ENCODE results near the gene OR10V1.
"Not testable (repeated sequence)": the region's sequence is repeated elsewhere in the genome, so short reads cannot be mapped to it uniquely, and the experiment has no call there.

The OR10V1 gene

GRCh38 chr11:59730896-59731565, 17.4 kb upstream of the OR10V1 start:
- TF ChIP-seq POLR2A (IDR thresholded peaks at IDR 0.05; ENCODE audit: low read length) (no peak), GATA1 (IDR thresholded peaks at IDR 0.05; ENCODE audit: low read depth, low read length) (no peak)
- DNase-seq = no peak

- no peak for TF ChIP-seq POLR2A (IDR thresholded peaks at IDR 0.05; ENCODE audit: low read length)
- TF ChIP-seq GATA1 (IDR thresholded peaks at IDR 0.05; ENCODE audit: low read depth, low read length) = no peak
- DNase-seq = no peak
Measured at GRCh38 chr11:59729834-59730233, 16.2 kb upstream of the OR10V1 start.

- DNase-seq = no peak
Measured at GRCh38 chr11:59728913-59729312, 15.3 kb upstream of the OR10V1 start.

GRCh38 chr11:59728154-59728553, 14.5 kb upstream of the OR10V1 start:
- TF ChIP-seq POLR2A (IDR thresholded peaks at IDR 0.05; ENCODE audit: low read length) = no peak
- no peak for TF ChIP-seq GATA1 (IDR thresholded peaks at IDR 0.05; ENCODE audit: low read depth, low read length)
- no peak for DNase-seq

More at GRCh38 chr11:59728913-59729312, 15.3 kb upstream of the OR10V1 start:
- TF ChIP-seq GATA1 (IDR thresholded peaks at IDR 0.05; ENCODE audit: low read depth, low read length) = no peak
- TF ChIP-seq POLR2A (IDR thresholded peaks at IDR 0.05; ENCODE audit: low read length) = no peak

DNA sequence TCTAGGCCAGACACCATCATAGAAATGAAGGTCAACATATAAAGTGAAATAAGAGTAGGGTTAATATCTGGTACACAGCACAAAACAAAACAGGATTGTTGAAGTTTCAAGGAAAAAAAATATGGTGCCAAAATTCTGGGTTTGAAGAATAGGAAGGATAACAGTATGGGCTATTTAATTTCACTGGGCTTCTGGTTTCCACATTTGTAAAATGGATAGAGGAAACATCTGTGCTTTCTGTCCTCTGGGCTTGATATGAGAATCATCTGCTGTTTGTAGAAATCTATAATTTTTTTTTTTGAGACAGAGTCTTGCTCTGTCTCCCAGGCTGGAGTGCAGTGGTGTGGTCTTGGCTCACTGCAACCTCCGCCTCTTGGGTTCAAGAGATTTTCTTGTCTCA, 13.8 kb upstream of the OR10V1 start:
- TF ChIP-seq POLR2A (IDR thresholded peaks at IDR 0.05; ENCODE audit: low read length) (no peak), GATA1 (IDR thresholded peaks at IDR 0.05; ENCODE audit: low read depth, low read length) (no peak)

GRCh38 chr11:59724066-59724465, 10.4 kb upstream of the OR10V1 start:
- DNase-seq = no peak
- TF ChIP-seq GATA1 (IDR thresholded peaks at IDR 0.05; ENCODE audit: low read depth, low read length) (no peak), POLR2A (IDR thresholded peaks at IDR 0.05; ENCODE audit: low read length) (no peak)

More for the DNA sequence above, 13.8 kb upstream of the OR10V1 start:
- DNase-seq = no peak

GRCh38 chr11:59719556-59719955, 5.9 kb upstream of the OR10V1 start:
- no peak for DNase-seq

DNA sequence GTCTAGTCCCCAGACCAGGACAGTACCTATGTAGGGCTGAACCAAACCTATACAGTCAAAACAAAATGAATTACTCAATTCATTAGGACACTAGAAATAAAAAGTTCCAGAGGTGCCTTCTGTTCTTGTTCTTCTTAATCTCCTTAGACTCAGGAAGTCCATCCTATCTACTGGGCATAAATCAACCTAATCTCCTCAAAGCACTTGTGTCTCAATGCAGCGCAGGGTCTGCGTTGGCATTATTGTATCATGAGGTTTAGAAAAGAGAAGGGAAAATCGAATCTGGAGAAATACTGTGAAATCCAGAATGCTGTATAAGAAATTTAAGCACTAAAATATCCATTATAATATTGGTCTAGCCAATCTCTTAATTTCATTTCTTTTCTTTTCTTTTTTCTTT, 2.4 kb upstream of the OR10V1 start:
- no peak for DNase-seq
- TF ChIP-seq GATA1 (IDR thresholded peaks at IDR 0.05; ENCODE audit: low read depth, low read length) (no peak), POLR2A (IDR thresholded peaks at IDR 0.05; ENCODE audit: low read length) (no peak)

More at GRCh38 chr11:59719556-59719955, 5.9 kb upstream of the OR10V1 start:
- TF ChIP-seq GATA1 (IDR thresholded peaks at IDR 0.05; ENCODE audit: low read depth, low read length) (no peak), POLR2A (IDR thresholded peaks at IDR 0.05; ENCODE audit: low read length) (no peak)

DNA sequence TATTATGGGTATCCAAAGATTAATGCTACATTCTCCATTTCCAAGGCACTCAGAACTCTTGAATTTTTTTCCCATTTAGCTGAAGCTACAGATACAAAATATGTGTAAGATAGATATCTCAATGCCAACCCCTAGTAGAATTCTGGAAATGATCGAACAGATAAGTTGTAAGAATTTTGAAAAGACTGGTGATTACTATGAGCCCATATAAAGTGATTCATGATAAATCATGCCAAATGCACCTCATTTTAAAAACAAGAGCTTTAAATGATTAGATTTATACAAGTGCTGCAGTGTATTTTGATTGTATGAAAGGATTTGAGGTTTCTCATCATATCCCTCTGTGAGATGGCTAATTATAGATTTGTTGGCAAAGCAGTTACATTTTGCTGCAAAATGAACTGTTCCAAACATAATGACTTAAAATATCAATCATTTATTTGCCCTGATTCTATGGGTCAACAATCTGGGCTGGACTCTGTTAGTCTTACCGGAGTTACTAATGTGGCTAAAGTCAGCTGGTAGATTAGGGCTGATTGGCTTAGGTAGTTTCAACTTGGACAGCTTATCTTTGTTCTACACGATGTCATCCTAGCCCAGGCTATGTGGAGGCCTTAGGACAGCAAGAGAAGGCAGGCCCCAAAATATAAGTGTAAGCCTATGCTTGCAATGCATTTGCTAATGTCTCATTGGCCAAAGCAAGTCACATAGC, 3.4 kb downstream of the OR10V1 start:
- DNase-seq = peak; percentile 8 to 17

DNA sequence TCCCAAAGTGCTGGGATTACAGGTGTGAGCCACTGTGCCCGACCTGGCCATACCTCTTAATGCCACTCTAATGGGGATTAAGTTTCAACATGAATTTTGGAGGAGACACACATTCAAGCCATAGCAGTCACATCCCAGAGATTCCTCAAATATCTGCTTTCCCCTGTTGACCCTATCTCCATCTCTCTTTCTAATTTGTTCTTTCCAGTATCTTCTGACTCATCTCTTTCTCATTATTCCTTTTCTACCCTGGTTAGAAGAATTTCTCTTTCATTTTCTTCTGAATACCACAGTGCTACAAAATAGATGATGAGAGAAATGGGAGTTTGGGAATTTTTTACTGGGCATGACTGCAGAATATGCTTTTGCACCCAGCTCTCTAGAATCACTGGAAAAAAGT, 5.1 kb downstream of the OR10V1 start:
- DNase-seq = no peak
- TF ChIP-seq GATA1 (IDR thresholded peaks at IDR 0.05; ENCODE audit: low read depth, low read length) (no peak), POLR2A (IDR thresholded peaks at IDR 0.05; ENCODE audit: low read length) (no peak)

More for the DNA sequence above, 3.4 kb downstream of the OR10V1 start:
- no peak for TF ChIP-seq GATA1 (IDR thresholded peaks at IDR 0.05; ENCODE audit: low read depth, low read length)
- no peak for TF ChIP-seq POLR2A (IDR thresholded peaks at IDR 0.05; ENCODE audit: low read length)

- no peak for DNase-seq
- TF ChIP-seq POLR2A (IDR thresholded peaks at IDR 0.05; ENCODE audit: low read length) = no peak
- no peak for TF ChIP-seq GATA1 (IDR thresholded peaks at IDR 0.05; ENCODE audit: low read depth, low read length)
Measured at GRCh38 chr11:59707371-59707770, 6.3 kb downstream of the OR10V1 start.

DNA sequence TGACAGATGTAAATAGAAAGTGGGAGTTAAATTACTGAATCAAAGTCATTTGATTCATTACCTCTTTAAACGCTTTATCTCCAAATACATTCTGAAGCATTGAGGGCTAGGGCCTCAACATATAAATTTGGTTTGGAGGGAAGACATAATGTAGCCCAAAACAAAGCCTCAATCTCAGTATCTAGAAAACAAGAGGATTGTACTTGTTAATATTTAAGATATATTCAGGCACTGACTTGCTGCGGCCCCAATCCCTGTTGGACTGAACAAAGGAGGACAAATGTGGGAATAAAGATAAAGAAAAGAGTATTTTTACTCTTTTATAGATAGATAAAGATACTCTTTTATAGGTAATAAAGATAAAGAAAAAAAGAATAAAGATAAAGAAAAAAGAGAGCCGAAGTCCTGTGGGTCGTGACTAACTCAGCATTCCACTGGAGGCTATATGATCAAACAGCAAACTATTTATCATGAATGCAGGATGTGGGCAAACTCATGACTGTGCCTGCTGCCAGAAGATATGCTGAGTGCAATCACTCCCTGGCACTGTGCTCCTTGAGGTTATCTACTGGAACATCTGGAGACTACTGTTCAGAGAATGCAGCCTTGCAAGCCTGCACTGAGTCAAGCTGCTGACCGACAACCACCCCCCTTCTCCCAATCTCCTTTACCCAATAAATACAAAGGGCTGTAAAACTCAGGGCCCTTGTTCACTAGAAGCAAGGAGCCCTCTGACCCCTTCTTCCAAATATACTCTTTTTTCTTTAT, 6.9 kb downstream of the OR10V1 start:
- DNase-seq = peak; percentile 77 to 92
- no peak for TF ChIP-seq POLR2A (IDR thresholded peaks at IDR 0.05; ENCODE audit: low read length)
- TF ChIP-seq GATA1 (IDR thresholded peaks at IDR 0.05; ENCODE audit: low read depth, low read length) = peak; percentile 58

- no peak for DNase-seq
Measured at GRCh38 chr11:59705294-59705693, 8.4 kb downstream of the OR10V1 start.

DNA sequence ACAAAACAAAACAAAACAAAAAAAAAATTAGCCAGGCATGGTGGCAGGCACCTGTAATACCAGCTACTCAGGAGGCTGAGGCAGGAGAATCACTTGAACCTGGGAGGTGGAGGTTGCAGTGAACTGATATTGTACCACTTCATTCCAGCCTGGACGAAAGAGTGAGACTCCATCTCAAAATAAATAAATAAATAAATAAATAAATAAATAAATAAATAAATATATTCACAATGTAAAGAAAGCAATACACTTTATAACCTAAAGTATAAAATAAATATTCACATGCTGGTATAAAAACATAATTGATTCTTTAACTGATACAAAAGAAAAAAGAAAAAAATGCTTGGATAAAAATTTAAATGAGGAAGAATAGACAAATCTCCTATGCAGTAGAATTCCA, 10.1 kb downstream of the OR10V1 start:
- not testable (repeated sequence) for DNase-seq

More at GRCh38 chr11:59705294-59705693, 8.4 kb downstream of the OR10V1 start:
- no peak for TF ChIP-seq GATA1 (IDR thresholded peaks at IDR 0.05; ENCODE audit: low read depth, low read length)
- no peak for TF ChIP-seq POLR2A (IDR thresholded peaks at IDR 0.05; ENCODE audit: low read length)

- not testable (repeated sequence) for DNase-seq
Measured at GRCh38 chr11:59700157-59700556, 13.5 kb downstream of the OR10V1 start.

All from erythroblast (primary cell).